Astrocyte (in vitro differentiated cells and primary cell): Measurements from ENCODE around the gene CD82.

Source experiments
- EZH2 ChIP-seq: IDR thresholded peaks from 2 replicates; pipeline ENCODE4 v1.6.1; 2012; ENCODE audit warnings: mild to moderate bottlenecking, low read length, inconsistent platforms; ENCODE audit not compliant: insufficient read depth
- TF ChIP-seq, protein P1 (sequence below): IDR thresholded peaks from 2 replicates; pipeline ENCODE4 v1.5.1; 2011; ENCODE audit warnings: low read depth, mild to moderate bottlenecking, inconsistent platforms, low read length, moderate library complexity; ENCODE audit not compliant: insufficient read depth

DNA sequence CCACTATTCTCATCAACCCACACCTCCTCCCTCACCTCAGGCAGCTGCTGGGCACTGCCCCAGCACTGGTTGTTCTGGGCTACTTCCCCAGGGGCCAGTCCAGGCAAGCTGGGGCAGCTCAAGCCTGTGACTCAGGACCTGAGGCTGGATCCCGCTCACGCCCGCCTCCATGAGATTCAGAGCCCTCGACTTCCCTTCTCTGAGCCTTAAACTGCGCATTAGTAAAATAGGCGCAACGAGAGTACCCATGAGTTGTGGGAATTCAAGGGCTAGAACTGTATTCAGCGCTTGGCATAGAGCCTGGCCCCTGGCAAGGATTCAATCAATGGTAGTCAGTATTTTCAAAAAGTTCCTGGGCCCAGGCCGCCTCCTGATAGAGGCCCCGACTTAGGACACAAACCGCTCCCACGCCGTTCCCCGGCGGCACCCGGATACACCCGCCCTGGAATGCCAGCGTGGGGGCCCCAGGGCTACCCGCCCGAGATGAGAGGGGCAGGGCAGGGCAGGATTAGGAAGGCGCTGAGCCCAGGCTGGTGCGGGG is 723 bp upstream of the CD82 start:
- TF ChIP-seq, protein P1, sequence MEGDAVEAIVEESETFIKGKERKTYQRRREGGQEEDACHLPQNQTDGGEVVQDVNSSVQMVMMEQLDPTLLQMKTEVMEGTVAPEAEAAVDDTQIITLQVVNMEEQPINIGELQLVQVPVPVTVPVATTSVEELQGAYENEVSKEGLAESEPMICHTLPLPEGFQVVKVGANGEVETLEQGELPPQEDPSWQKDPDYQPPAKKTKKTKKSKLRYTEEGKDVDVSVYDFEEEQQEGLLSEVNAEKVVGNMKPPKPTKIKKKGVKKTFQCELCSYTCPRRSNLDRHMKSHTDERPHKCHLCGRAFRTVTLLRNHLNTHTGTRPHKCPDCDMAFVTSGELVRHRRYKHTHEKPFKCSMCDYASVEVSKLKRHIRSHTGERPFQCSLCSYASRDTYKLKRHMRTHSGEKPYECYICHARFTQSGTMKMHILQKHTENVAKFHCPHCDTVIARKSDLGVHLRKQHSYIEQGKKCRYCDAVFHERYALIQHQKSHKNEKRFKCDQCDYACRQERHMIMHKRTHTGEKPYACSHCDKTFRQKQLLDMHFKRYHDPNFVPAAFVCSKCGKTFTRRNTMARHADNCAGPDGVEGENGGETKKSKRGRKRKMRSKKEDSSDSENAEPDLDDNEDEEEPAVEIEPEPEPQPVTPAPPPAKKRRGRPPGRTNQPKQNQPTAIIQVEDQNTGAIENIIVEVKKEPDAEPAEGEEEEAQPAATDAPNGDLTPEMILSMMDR: no peak
- no peak for TF ChIP-seq EZH2
